Endothelial cell (in vitro differentiated cells): ENCODE measurements around the gene ERICH4. TPM values are rescaled to one million over a fixed set of nuclear protein-coding genes. Genes with fewer than 3 reads are reported as not detected.
"Not testable (repeated sequence)": the region's sequence is repeated elsewhere in the genome, so short reads cannot be mapped to it uniquely, and the experiment has no call there.

Experiments used
- DNase-seq: peaks from one replicate; pipeline ENCODE4 v3.0.0; 2021; ENCODE audit warnings: low spot score
- H3K27ac Mint-ChIP-seq: one replicate; pipeline ENCODE4 v1.8.0; 2021; ENCODE audit warnings: mixed read lengths, inconsistent platforms; ENCODE audit not compliant: unreplicated experiment
- H3K27me3 Mint-ChIP-seq: one replicate; pipeline ENCODE4 v1.8.0; 2021; ENCODE audit warnings: mild to moderate bottlenecking, moderate library complexity, mixed read lengths, inconsistent platforms; ENCODE audit not compliant: unreplicated experiment
- H3K36me3 Mint-ChIP-seq: one replicate; pipeline ENCODE4 v1.8.0; 2021; ENCODE audit warnings: mild to moderate bottlenecking, low read depth, mixed read lengths, inconsistent platforms; ENCODE audit not compliant: unreplicated experiment
- H3K4me1 Mint-ChIP-seq: one replicate; pipeline ENCODE4 v1.8.0; 2021; ENCODE audit warnings: mild to moderate bottlenecking, mixed read lengths, inconsistent platforms; ENCODE audit not compliant: unreplicated experiment
- H3K4me3 Mint-ChIP-seq: one replicate; pipeline ENCODE4 v1.8.0; 2021; ENCODE audit warnings: mild to moderate bottlenecking, mixed read lengths, inconsistent platforms; ENCODE audit not compliant: unreplicated experiment
- H3K9me3 Mint-ChIP-seq: one replicate; pipeline ENCODE4 v1.8.0; 2021; ENCODE audit warnings: mixed read lengths, inconsistent platforms; ENCODE audit not compliant: unreplicated experiment
- total RNA-seq: library from RNA; stranded (reverse); fragmentation: NEBNext Ultra II Directional; extraction: Animal tissue kit (Norgen Biotek cat#: 25700); gene quantifications from one replicate; pipeline ENCODE4 v1.2.1, GENCODE V29; 2021; ENCODE audit not compliant: unreplicated experiment
- TF ChIP-seq, protein P1 (sequence below): fragments of 200-600 bp; sonication (generic); IDR thresholded peaks from one replicate; pipeline ENCODE4 v1.5.0; 2021; ENCODE audit warnings: antibody characterized with exemption; ENCODE audit not compliant: unreplicated experiment

ERICH4 gene
- total RNA-seq, 1 donor from 2014 or later, result not detected

GRCh38 chr19:41455936-41456335, 13.0 kb downstream of the ERICH4 start:
- H3K36me3 Mint-ChIP-seq, result peaks cover 31% of the 10 kb centered on the region

DNA sequence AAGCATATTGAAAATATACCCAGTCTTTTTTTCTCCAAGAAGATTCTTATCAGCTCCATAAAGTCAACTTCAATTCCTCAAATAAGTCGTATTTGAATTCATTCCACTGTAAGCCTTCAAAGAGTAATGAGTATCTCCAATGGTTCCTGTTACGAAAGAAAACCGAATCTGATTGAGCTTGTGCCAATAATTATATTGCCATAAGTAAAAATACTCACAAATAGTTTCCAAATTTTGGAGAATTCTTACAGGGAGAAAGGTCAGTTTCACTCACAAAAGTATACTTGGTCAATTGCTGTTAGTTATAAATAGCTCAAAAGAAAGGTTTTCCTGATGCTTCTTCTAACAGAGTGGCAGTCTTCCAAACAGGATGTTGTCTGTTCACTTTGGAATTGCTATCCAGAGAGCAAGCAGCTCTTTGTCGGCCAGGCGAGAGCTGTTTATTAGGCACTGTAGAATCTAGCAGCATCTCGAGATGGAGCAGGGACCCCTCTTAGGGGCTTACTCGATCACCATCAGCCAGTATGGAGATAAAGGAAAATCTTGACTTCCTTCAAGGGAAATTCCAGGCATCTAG, 13.5 kb downstream of the ERICH4 start:
- H3K4me1 Mint-ChIP-seq, result peaks cover 30% of the 10 kb centered on the region
- H3K36me3 Mint-ChIP-seq, result peaks cover 31% of the 10 kb centered on the region
- no peaks in the 10 kb centered on the region for H3K9me3 Mint-ChIP-seq
- DNase-seq, result no peak
- peak overlapping the region; percentile 44 for H3K27ac Mint-ChIP-seq
- peaks cover 2% of the 10 kb centered on the region for H3K27me3 Mint-ChIP-seq
- H3K4me3 Mint-ChIP-seq, result no peak overlapping the region
- TF ChIP-seq, protein P1, sequence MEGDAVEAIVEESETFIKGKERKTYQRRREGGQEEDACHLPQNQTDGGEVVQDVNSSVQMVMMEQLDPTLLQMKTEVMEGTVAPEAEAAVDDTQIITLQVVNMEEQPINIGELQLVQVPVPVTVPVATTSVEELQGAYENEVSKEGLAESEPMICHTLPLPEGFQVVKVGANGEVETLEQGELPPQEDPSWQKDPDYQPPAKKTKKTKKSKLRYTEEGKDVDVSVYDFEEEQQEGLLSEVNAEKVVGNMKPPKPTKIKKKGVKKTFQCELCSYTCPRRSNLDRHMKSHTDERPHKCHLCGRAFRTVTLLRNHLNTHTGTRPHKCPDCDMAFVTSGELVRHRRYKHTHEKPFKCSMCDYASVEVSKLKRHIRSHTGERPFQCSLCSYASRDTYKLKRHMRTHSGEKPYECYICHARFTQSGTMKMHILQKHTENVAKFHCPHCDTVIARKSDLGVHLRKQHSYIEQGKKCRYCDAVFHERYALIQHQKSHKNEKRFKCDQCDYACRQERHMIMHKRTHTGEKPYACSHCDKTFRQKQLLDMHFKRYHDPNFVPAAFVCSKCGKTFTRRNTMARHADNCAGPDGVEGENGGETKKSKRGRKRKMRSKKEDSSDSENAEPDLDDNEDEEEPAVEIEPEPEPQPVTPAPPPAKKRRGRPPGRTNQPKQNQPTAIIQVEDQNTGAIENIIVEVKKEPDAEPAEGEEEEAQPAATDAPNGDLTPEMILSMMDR, result no peak

More at GRCh38 chr19:41455936-41456335, 13.0 kb downstream of the ERICH4 start:
- H3K9me3 Mint-ChIP-seq, result no peaks in the 10 kb centered on the region
- DNase-seq, result no peak
- peaks cover 2% of the 10 kb centered on the region for H3K27me3 Mint-ChIP-seq
- TF ChIP-seq, protein P1, result no peak
- H3K4me1 Mint-ChIP-seq, result peaks cover 30% of the 10 kb centered on the region
- H3K4me3 Mint-ChIP-seq, result peak overlapping the region; percentile 48
- no peak overlapping the region for H3K27ac Mint-ChIP-seq

GRCh38 chr19:41457241-41457640, 14.3 kb downstream of the ERICH4 start:
- TF ChIP-seq, protein P1, result no peak
- Mint-ChIP-seq H3K36me3 (peaks cover 35% of the 10 kb centered on the region), H3K27ac (peak overlapping the region; percentile 73), H3K9me3 (no peaks in the 10 kb centered on the region), H3K27me3 (peaks cover 2% of the 10 kb centered on the region), H3K4me3 (peak overlapping the region; percentile 54), H3K4me1 (peaks cover 31% of the 10 kb centered on the region)
- DNase-seq, result no peak

- Mint-ChIP-seq H3K4me3 (peak overlapping the region; percentile 47), H3K27ac (no peak overlapping the region), H3K4me1 (peaks cover 15% of the 10 kb centered on the region), H3K36me3 (peaks cover 59% of the 10 kb centered on the region), H3K27me3 (peaks cover 5% of the 10 kb centered on the region), H3K9me3 (peaks cover 6% of the 10 kb centered on the region)
- TF ChIP-seq, protein P1, result no peak
- no peak for DNase-seq
These were observed 19.5 kb downstream of the ERICH4 start for GRCh38 chr19:41462497-41462896.

DNA sequence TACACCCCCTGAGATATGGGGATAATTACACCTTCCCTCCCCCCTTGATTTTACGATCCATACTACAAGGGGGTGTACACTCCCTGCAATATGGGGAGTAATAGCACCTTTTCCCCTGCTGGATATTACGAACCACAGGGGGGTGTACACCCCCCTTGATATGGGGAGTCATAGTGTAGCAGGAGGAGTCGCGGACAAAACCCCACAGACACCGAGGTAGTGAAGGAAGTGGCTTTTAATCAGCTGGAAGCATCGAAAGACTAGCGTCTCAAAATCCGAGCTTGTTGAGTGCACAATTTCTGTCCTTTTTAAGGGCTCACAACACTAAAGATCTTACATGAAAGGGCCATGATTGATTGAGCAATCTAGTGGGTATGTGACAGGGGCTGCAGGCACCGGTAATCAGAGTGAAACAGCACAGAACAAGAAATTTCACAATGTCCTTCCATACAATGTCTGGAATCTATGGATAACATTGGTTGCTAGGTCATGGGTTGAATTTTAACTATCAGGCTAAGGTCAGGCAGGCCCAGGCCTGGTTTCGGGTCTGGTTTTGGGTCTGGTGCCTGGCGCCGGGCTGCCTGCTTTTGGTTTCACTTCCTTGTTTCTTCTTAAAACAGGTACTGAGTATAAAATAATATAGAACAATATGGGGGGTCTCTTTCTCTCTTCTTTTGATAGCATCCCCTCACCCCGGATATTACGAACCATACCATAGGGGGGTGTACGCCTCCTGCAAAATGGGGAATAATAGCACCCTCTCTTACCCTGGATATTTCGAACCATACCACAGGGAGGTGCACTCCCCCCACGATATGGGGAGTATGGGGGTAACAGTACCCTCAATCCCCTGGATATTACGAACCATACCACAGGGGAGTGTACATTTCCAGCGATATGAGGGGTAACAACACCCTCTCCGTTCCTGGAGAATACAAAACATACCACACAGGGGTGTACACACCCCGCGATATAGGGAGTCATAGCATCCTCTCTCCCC, 20.6 kb downstream of the ERICH4 start:
- not testable (repeated sequence) for H3K4me1 Mint-ChIP-seq, H3K27ac Mint-ChIP-seq, H3K9me3 Mint-ChIP-seq, DNase-seq, H3K27me3 Mint-ChIP-seq
- peaks cover 55% of the 10 kb centered on the region for H3K36me3 Mint-ChIP-seq
- H3K4me3 Mint-ChIP-seq, result peak overlapping the region; percentile 52
